Heart left ventricle (tissue), 13 donors: ENCODE measurements around the gene SPACDR.

ENCODE experiments used
- CTCF ChIP-seq, 12 donors: fragments of 200-600 bp; sonication (generic) in 4 of 12; IDR thresholded peaks; one replicate each; pipeline versions ENCODE4 v1.5.0 to v1.8.0; 2018 to 2022; ENCODE audit warnings: antibody characterized with exemption in 12 of 12, mild to moderate bottlenecking in 5 of 12
- POLR2A ChIP-seq, 2 donors: fragments of 450-650 bp; IDR thresholded peaks; one replicate each; pipeline ENCODE4 v1.6.1; 2017; ENCODE audit warnings: antibody characterized with exemption in 2 of 2, mild to moderate bottlenecking in 2 of 2, moderate library complexity in 2 of 2
- donor health status: ischemic (EF 13 %, LVEDD 7.1; RV severe dilation, severe dysfunction).
- donor health status: DM: no; HTN: yes; CAD: no.
- donor health status: DM: no; HTN: no; CAD: no.
- donor health status: ischemic (EF 25% LVEDD 6.9; RV normal size, moderate dysfunction).
- donor health status: ischemic (EF 25% LVEDD 5.7; RV mildly dilated, moderate dysfunction).
- donor health status: ischemic (EF 35%, LVEDD 5.7; RV mildly dilated, moderate dysfunction).
- donor health status: nonischemic (EF 11% LVEDD 7.7; RV severe dilation, severe dysfunction).
- donor health status: DM: yes; HTN: yes; CAD: no.
- donor health status: PGD.
- donor health status: ischemic (EF 29% LVEDD 5.4; RV normal size, mild dysfunction).
- donor health status: nonischemic (EF 23%, LVEDD 6.1; RV moderate dilation, normal function).

- TF ChIP-seq CTCF (IDR thresholded peaks at IDR 0.05), result no peak
- no peak for TF ChIP-seq POLR2A (IDR thresholded peaks at IDR 0.05)
Observed at GRCh38 chr7:100413889-100414288, 50.2 kb downstream of the SPACDR start.
